ENCODE results near the gene BHMT.

Gene BHMT

DNA sequence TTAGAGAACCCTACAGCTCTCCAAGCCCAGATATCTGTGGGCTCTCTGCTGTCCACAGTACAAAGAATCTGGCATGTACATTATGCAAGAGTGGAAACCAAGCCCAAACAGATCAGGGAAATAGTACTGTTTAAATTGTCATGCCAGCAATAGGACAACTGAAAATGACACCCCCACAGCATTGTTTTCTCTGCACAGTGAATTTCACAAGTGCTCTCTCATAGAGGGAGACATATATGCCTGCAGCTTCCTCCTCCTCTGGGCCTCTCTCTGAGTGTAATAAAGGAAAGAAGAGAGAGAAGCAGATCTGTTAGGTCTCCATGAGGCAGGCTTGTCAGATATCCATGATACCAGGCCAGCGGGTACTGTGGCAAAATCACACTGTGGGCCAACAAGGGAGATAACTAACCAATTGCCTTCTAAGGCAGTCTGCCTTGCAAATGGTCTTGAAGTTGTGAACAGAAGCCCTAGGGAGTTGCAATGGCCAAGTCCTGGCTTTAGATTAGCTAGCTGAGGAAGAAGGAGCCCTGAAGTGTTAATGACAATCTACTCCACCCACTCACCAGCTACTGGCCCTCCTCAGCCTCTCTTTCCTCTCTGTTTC is 69.9 kb downstream of the BHMT start:
- DNase-seq = peak; percentile 41

Data from DMS53 (cell line).